Upper lobe of right lung (tissue), 1 donor: ENCODE results near the gene CHST8. TPM values are rescaled to one million over a fixed set of nuclear protein-coding genes. Genes with fewer than 3 reads are reported as not detected.

Experiments
- ATAC-seq: fragments of 200-7000 bp; cut with Tn5 transposase; one replicate; pipeline ENCODE4 v1.9.1; 2020; ENCODE audit warnings: mild to moderate bottlenecking, moderate library complexity
- DNase-seq: peaks from one replicate; pipeline ENCODE4 v3.0.0-alpha.2; 2020
- H3K27ac ChIP-seq: fragments of 200-600 bp; one replicate; pipeline ENCODE4 v1.8.0; 2022
- H3K27me3 ChIP-seq: fragments of 200-600 bp; one replicate; pipeline ENCODE4 v1.8.0; 2022; ENCODE audit warnings: mild to moderate bottlenecking
- H3K36me3 ChIP-seq: fragments of 200-600 bp; one replicate; pipeline ENCODE4 v1.8.0; 2022
- H3K4me1 ChIP-seq: fragments of 200-600 bp; one replicate; pipeline ENCODE4 v1.8.0; 2022
- H3K4me3 ChIP-seq: fragments of 200-600 bp; one replicate; pipeline ENCODE4 v1.8.0; 2022; ENCODE audit warnings: mild to moderate bottlenecking
- H3K9me3 ChIP-seq: fragments of 200-600 bp; one replicate; pipeline ENCODE4 v1.8.0; 2022
- CTCF ChIP-seq: fragments of 200-600 bp; IDR thresholded peaks from one replicate; pipeline ENCODE4 v1.8.0; 2022; ENCODE audit warnings: antibody characterized with exemption
- intact Hi-C: fragments of 100-400 bp; cut with DNase I; formaldehyde crosslinking; loops from one replicate; pipeline ENCODE4 v1.11.0; 2022
- total RNA-seq: library from RNA; stranded (reverse); fragmentation: NEBNext Ultra II Directional; extraction: Animal tissue kit (Norgen Biotek cat#: 25700); gene quantifications from one replicate; pipeline ENCODE4 v1.2.1, GENCODE V29; 2021
- donor health status: DM: no; HTN: yes; CAD: no; lungs with severe emphysema.

Gene CHST8
- total RNA-seq, 1 donor from 2014 or later: 0.64 TPM

GRCh38 chr19:33670398-33670797 lies 48.6 kb downstream of the CHST8 start:
- DNase-seq (no peak), ATAC-seq (no peak)
- Histone ChIP-seq H3K36me3 (no peaks in the 10 kb centered on the region), H3K4me3 (no peak overlapping the region), H3K27me3 (peaks cover 10% of the 10 kb centered on the region), H3K9me3 (no peaks in the 10 kb centered on the region), H3K4me1 (no peaks in the 10 kb centered on the region), H3K27ac (no peak overlapping the region)
- intact Hi-C loops: no loop called here
- no peak for TF ChIP-seq CTCF

DNA sequence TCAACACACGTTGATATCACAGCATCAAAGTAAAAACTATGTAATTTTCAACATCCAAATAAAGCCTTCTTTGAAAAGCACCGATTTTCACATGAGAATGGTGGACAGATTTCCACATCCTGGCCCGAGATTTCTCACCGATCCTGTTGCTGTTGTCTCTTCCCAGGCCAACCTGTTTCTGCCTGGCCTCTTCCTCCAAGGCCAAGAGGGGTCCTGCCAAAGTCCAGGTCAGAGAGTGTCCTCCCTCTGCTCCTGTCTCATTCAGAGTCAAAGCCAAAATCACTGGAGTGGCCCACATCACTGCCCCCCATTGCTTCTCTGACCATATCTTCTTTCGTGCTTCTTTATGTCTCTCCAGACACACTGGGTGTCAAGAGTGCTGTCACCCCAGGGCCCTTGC lies 49.5 kb downstream of the CHST8 start:
- Histone ChIP-seq H3K27ac (no peak overlapping the region), H3K36me3 (no peaks in the 10 kb centered on the region), H3K4me3 (no peak overlapping the region), H3K4me1 (no peaks in the 10 kb centered on the region), H3K27me3 (peaks cover 16% of the 10 kb centered on the region), H3K9me3 (no peaks in the 10 kb centered on the region)
- intact Hi-C loops: no loop called here
- no peak for DNase-seq
- no peak for TF ChIP-seq CTCF
- no peak for ATAC-seq

DNA sequence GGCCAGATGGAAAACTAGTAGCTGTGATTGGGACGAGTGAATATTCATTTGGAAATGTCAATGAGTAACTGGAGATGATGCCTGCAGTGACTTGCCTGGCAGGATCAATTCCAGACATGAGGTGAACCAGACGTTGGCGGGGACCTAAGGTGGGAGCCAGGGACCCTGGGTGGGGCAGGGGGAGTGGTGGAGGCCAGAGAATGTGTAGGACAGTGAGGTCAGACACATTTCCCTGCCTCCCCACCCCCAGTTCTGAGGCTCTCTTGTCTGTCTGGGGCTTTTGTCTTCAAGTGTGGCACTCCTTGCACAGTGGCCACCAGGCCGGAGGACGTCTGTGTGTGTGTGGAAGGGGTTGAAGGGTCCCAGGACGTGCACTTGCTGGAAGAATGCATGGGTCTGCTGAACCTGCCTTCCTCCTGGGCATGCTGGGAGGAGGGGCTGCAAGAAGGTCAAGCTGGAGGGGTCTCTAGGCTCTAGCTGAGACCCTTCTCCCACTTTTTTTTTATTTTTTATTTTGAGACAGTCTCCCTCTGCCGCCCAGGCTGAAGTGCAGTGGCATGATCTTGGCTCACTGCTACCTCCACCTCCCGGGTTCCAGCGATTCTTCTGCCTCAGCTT lies 51.6 kb downstream of the CHST8 start:
- no peaks in the 10 kb centered on the region for H3K36me3 ChIP-seq
- H3K4me1 ChIP-seq: no peaks in the 10 kb centered on the region
- H3K4me3 ChIP-seq: no peak overlapping the region
- intact Hi-C loops: no loop called here
- H3K27me3 ChIP-seq: peaks cover 16% of the 10 kb centered on the region
- no peak for ATAC-seq
- TF ChIP-seq CTCF: no peak
- H3K27ac ChIP-seq: no peak overlapping the region
- DNase-seq: peak; percentile 40
- no peaks in the 10 kb centered on the region for H3K9me3 ChIP-seq

GRCh38 chr19:33673996-33674625 lies 52.4 kb downstream of the CHST8 start:
- Histone ChIP-seq H3K36me3 (no peaks in the 10 kb centered on the region), H3K27me3 (peaks cover 16% of the 10 kb centered on the region), H3K9me3 (no peaks in the 10 kb centered on the region), H3K27ac (no peak overlapping the region), H3K4me3 (no peak overlapping the region), H3K4me1 (no peaks in the 10 kb centered on the region)
- ATAC-seq (no peak), DNase-seq (peak; percentile 40)
- intact Hi-C loops: no loop called here
- no peak for TF ChIP-seq CTCF

- no peak for TF ChIP-seq CTCF
- H3K27ac ChIP-seq: no peak overlapping the region
- H3K36me3 ChIP-seq: no peaks in the 10 kb centered on the region
- H3K4me1 ChIP-seq: no peaks in the 10 kb centered on the region
- no peaks in the 10 kb centered on the region for H3K9me3 ChIP-seq
- H3K4me3 ChIP-seq: no peak overlapping the region
- DNase-seq (peak; percentile 34), ATAC-seq (no peak)
- H3K27me3 ChIP-seq: peaks cover 16% of the 10 kb centered on the region
- intact Hi-C loops: no loop called here
These were observed 53.0 kb downstream of the CHST8 start for GRCh38 chr19:33674626-33675367.
